ENCODE results near the gene UBN1. TPM values are rescaled to one million over a fixed set of nuclear protein-coding genes. Genes with fewer than 3 reads are reported as not detected.

Gene UBN1
- total and polyA plus RNA-seq, 2 of the 13 experiments (the other 11 are each of a cell fraction or from before 2014, with no cell fraction given), result 10.6 to 23.5 TPM

DNA sequence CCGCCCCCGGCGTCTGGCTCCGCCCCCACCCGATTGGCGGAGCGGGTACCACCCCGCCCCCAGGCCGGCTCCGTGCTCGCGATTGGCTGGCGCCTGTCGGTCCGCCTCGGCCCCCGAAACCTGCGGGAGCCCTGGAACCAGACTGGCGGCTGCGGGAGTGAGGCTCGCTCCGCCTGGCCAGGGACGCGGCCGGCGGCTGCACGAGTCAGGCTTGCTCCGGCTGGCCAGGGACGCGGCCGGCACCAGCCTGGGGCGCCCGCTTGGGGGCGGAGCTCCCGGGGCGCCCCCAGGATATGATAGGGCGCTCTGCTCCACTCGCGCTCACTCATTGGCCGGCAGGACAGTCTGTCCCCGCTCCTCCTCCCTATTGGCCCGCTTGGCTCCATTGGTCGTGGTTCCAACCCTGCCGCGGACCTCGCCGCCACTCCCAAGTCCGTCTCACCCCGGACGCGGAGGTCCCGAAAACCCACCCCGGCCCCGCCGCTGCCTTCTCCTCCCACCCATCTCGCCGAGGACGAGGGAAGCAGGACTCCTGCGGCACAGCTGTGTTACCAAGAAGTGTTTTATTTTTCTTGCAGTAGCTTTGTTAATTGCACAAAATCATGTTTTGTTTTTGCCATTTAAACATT lies 44.5 kb upstream of the UBN1 start (continued):
- TF ChIP-seq ZNF10 (CRISPR knock-in tag; IDR thresholded peaks at IDR 0.05; ENCODE audit: borderline replicate concordance, low read depth), result no peak
- no peak for TF ChIP-seq AKAP8 (CRISPR knock-in tag; IDR thresholded peaks at IDR 0.05)
- TF ChIP-seq ZNF564 (CRISPR knock-in tag; IDR thresholded peaks at IDR 0.05), result no peak
- 0 out of 2 replicates have a peak, but pooled peaks have one; percentile 28 for TF ChIP-seq ZFP36L1 (CRISPR knock-in tag; IDR thresholded peaks at IDR 0.05)
- no peak for TF ChIP-seq ZNF224 (CRISPR knock-in tag; IDR thresholded peaks at IDR 0.05)
- no peak for TF ChIP-seq KDM6A (CRISPR knock-in tag; IDR thresholded peaks at IDR 0.05; ENCODE audit: low read depth)
- TF ChIP-seq NR2C2 (CRISPR knock-in tag; IDR thresholded peaks at IDR 0.05; ENCODE audit: borderline replicate concordance), result no peak
- no peak for TF ChIP-seq ARNTL (CRISPR knock-in tag; IDR thresholded peaks at IDR 0.05)
- TF ChIP-seq ZSCAN21 (CRISPR knock-in tag; IDR thresholded peaks at IDR 0.05; ENCODE audit: borderline replicate concordance), result peak; percentile 22; the same call in 1 of the 2 replicates
- no peak for TF ChIP-seq NFE2L2 (IDR thresholded peaks at IDR 0.05; ENCODE audit: low read length)
- no peak for TF ChIP-seq ZBTB46 (CRISPR knock-in tag; IDR thresholded peaks at IDR 0.05; ENCODE audit: borderline replicate concordance)
- TF ChIP-seq KAT7 (CRISPR knock-in tag; IDR thresholded peaks at IDR 0.05; ENCODE audit: borderline replicate concordance), result no peak
- 0 out of 2 replicates have a peak, but pooled peaks have one; percentile 13 for TF ChIP-seq PHF20 (CRISPR knock-in tag; IDR thresholded peaks at IDR 0.05)
- TF ChIP-seq ZNF430 (CRISPR knock-in tag; IDR thresholded peaks at IDR 0.05), result peak; percentile 48; the same call in 1 of the 2 replicates
- no peak for TF ChIP-seq ZNF142 (CRISPR knock-in tag; IDR thresholded peaks at IDR 0.05)
- no peak for TF ChIP-seq BRCA1 (CRISPR knock-in tag; IDR thresholded peaks at IDR 0.05)
- TF ChIP-seq, protein P1, sequence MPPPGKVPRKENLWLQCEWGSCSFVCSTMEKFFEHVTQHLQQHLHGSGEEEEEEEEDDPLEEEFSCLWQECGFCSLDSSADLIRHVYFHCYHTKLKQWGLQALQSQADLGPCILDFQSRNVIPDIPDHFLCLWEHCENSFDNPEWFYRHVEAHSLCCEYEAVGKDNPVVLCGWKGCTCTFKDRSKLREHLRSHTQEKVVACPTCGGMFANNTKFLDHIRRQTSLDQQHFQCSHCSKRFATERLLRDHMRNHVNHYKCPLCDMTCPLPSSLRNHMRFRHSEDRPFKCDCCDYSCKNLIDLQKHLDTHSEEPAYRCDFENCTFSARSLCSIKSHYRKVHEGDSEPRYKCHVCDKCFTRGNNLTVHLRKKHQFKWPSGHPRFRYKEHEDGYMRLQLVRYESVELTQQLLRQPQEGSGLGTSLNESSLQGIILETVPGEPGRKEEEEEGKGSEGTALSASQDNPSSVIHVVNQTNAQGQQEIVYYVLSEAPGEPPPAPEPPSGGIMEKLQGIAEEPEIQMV (CRISPR knock-in tag; IDR thresholded peaks at IDR 0.05; ENCODE audit: low read depth), result peak; percentile 89; the same call in 1 of the 2 replicates
- no peak for TF ChIP-seq ATF6 (CRISPR knock-in tag; conservative IDR thresholded peaks at IDR 0.05)
- TF ChIP-seq ZNF333 (CRISPR knock-in tag; IDR thresholded peaks at IDR 0.05; ENCODE audit: borderline replicate concordance), result no peak

Measured in HepG2 (cell line).